Heart left ventricle (tissue), 16 donors: Measurements from ENCODE around the gene RBPMS2. TPM values are rescaled to one million over a fixed set of nuclear protein-coding genes. Genes with fewer than 3 reads are reported as not detected.

Experiments
- ATAC-seq, 4 donors: fragments of 200-7000 bp; cut with Tn5 transposase; one replicate each; pipeline ENCODE4 v1.9.1; 2020 to 2022; ENCODE audit warnings: moderate library complexity in 4 of 4, mild to moderate bottlenecking in 3 of 4, moderate number of reproducible peaks in 1 of 4
- DNase-seq, 5 donors: peaks; one replicate each; pipeline ENCODE4 v3.0.0-alpha.2; 2020
- H3K27ac ChIP-seq, 12 donors: fragments of 200-600 bp; sonication (generic) in 4 of 12; one replicate each; pipeline versions ENCODE4 v1.5.0 to v1.8.0; 2016 to 2022; ENCODE audit warnings: mild to moderate bottlenecking in 2 of 12
- H3K27me3 ChIP-seq, 9 donors: fragments of 200-600 bp; sonication (generic) in 2 of 9; one replicate each; pipeline versions ENCODE4 v1.5.1 to v1.8.0; 2016 to 2022; ENCODE audit warnings: mild to moderate bottlenecking in 3 of 9
- H3K36me3 ChIP-seq, 9 donors: fragments of 200-600 bp; sonication (generic) in 2 of 9; one replicate each; pipeline versions ENCODE4 v1.5.0 to v1.8.0; 2018 to 2022; ENCODE audit warnings: mild to moderate bottlenecking in 2 of 9
- H3K4me1 ChIP-seq, 12 donors: fragments of 200-600 bp; sonication (generic) in 4 of 12; one replicate each; pipeline versions ENCODE4 v1.5.0 to v1.8.0; 2016 to 2022; ENCODE audit warnings: mild to moderate bottlenecking in 3 of 12
- H3K4me3 ChIP-seq, 12 donors: fragments of 200-600 bp; sonication (generic) in 4 of 12; one replicate each; pipeline versions ENCODE4 v1.5.0 to v1.8.0; 2017 to 2022; ENCODE audit warnings: mild to moderate bottlenecking in 9 of 12, moderate library complexity in 4 of 12
- H3K9me3 ChIP-seq, 12 donors: fragments of 200-600 bp; sonication (generic) in 4 of 12; one replicate each; pipeline versions ENCODE4 v1.5.0 to v1.8.0; 2016 to 2022; ENCODE audit warnings: mild to moderate bottlenecking in 1 of 12
- CTCF ChIP-seq, 12 donors: fragments of 200-600 bp; sonication (generic) in 4 of 12; IDR thresholded peaks; one replicate each; pipeline versions ENCODE4 v1.5.0 to v1.8.0; 2018 to 2022; ENCODE audit warnings: antibody characterized with exemption in 12 of 12, mild to moderate bottlenecking in 5 of 12
- POLR2A ChIP-seq, 2 donors: fragments of 450-650 bp; IDR thresholded peaks; one replicate each; pipeline ENCODE4 v1.6.1; 2017; ENCODE audit warnings: antibody characterized with exemption in 2 of 2, mild to moderate bottlenecking in 2 of 2, moderate library complexity in 2 of 2
- WGBS, 4 donors: extraction: QIAGEN DNeasy Blood & Tissue Kit in 2 of 4; methylation state at CpG; one replicate each; pipeline versions ENCODE4 v1.1.5 to v1.1.7; 2013 to 2018; 5-methylcytosine and 5-hydroxymethylcytosine counted together
- intact Hi-C, 10 donors: fragments of 100-400 bp; cut with DNase I; formaldehyde crosslinking; loops; one replicate each; pipeline versions ENCODE4 v1.11.1 to v1.14.2; 2022
- polyA plus RNA-seq, 2 donors: library from polyadenylated mRNA; stranded (reverse); fragments of 200-250 nt; gene quantifications; one replicate each; pipeline ENCODE4 v1.2.3, GENCODE V29; 2013
- total RNA-seq, 9 donors: library from RNA; depleted of rRNA in 2 of 9; stranded (reverse); fragments of >200 nt in 2 of 9; fragmentation: NEBNext Ultra II Directional in 3 of 9; extraction: Animal tissue kit (Norgen Biotek cat#: 25700) in 3 of 9; gene quantifications; one replicate each; pipeline versions ENCODE4 v1.1.0 to v1.2.4, GENCODE V29; 2016 to 2023
- donor health status: ischemic (EF 13 %, LVEDD 7.1; RV severe dilation, severe dysfunction).
- donor health status: healthy with polysubstance abuse.
- donor health status: DM: no; HTN: yes; CAD: no.
- donor health status: DM: no; HTN: no; CAD: no.
- donor health status: ischemic (EF 25% LVEDD 6.9; RV normal size, moderate dysfunction).
- donor health status: ischemic (EF 25% LVEDD 5.7; RV mildly dilated, moderate dysfunction).
- donor health status: healthy.
- donor health status: DM: yes; HTN: yes; CAD: no.
- donor health status: ischemic (EF 35%, LVEDD 5.7; RV mildly dilated, moderate dysfunction).
- donor health status: nonischemic (EF 11% LVEDD 7.7; RV severe dilation, severe dysfunction).
- donor health status: DM: yes; HTN: yes; CAD: no.
- donor health status: PGD.
- donor health status: ischemic (EF 29% LVEDD 5.4; RV normal size, mild dysfunction).
- donor health status: nonischemic (EF 23%, LVEDD 6.1; RV moderate dilation, normal function).

Gene RBPMS2
- total and polyA plus RNA-seq, 11 donors, result 49.8 to 530 (median 202) TPM

DNA sequence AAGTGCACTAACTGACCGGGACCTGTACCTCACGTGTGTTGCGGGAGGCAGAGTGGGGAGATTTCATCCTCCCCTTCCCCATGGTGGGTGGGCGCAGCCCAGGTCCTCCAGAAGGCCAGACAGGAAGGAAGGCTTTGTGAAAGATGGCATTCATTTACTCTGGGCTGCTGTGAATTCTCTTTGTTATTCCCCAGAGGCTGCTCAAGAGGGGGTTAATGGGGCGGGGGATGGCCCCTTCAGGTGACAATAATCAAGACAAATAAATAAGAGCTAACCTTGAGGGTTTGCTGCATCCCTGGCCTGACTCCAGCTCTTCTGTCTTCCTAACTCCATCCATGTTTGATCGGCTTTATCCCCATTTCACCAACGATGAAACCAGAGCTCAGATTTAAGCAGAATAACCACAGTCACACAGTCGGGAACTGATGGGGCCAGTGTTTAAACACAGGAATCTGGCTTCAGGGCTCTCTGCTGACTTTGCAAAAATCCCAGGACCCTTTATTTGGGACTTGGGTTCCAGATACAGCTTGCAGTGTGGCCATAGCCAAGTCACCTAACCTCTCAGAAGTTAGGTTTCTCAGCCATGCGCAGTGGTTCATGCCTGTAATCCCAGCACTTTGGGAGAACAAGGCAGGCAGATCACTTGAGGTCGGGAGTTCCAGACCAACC lies 33.5 kb upstream of the RBPMS2 start:
- no peak for ATAC-seq
- WGBS, 4 donors, result 59 to 74% (median 69%) methylated on average over 10 of the region's 10 CpGs
- H3K4me1 ChIP-seq, result peaks cover 0 to 22% (median 2%) of the 10 kb centered on the region in 12 donors
- no peak overlapping the region for H3K4me3 ChIP-seq
- no peaks in the 10 kb centered on the region for H3K9me3 ChIP-seq
- peak overlapping the region in 1 of 12 donors; percentile 90 for H3K27ac ChIP-seq
- H3K27me3 ChIP-seq, result no peaks in the 10 kb centered on the region
- TF ChIP-seq POLR2A (IDR thresholded peaks at IDR 0.05) (no peak), CTCF (IDR thresholded peaks at IDR 0.05) (no peak)
- intact Hi-C loops, result loop anchor here in 5 of 10 donors (1.0 to 5.0 kb wide), 4 partner anchors 37 to 78 kb away; no protein-coding TSS in a partner anchor
- no peaks in the 10 kb centered on the region for H3K36me3 ChIP-seq
- DNase-seq, result no peak

DNA sequence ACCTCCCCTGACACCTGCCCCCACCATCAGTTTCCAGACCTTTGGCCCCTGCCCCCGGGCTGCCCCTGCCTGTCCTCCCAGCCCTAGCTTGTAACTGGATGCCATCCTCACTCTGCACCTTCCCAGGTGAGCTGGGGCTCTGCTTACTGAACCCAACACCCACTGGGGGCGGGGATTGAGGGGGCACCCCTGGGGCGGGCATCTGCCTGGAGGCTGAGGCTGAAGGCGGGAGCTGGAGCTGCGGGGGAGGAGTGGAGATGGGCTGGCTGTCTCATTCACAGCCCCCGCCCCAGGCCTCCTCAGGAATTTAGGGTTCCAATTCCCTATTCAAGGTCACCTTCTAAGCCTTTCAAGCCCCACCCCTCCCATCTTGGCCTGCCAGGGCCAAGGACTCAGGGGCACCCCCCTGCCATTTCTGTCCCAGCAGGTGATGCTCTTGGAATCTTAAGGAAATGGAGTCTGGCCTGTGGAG lies 32.4 kb upstream of the RBPMS2 start:
- H3K27me3 ChIP-seq, result no peaks in the 10 kb centered on the region
- no peak for ATAC-seq
- H3K36me3 ChIP-seq, result no peaks in the 10 kb centered on the region
- no peak overlapping the region for H3K4me3 ChIP-seq
- peaks cover 0 to 26% (median 2%) of the 10 kb centered on the region in 12 donors for H3K4me1 ChIP-seq
- H3K9me3 ChIP-seq, result no peaks in the 10 kb centered on the region
- intact Hi-C loops, result loop anchor here in 4 of 10 donors (2.0 to 5.0 kb wide), 4 partner anchors 35 to 77 kb away; no protein-coding TSS in a partner anchor
- 74 to 94% (median 81%) methylated on average over 5 to 6 of the region's 6 CpGs for WGBS, 4 donors
- TF ChIP-seq POLR2A (IDR thresholded peaks at IDR 0.05) (no peak), CTCF (IDR thresholded peaks at IDR 0.05) (no peak)
- DNase-seq, result no peak
- peak overlapping the region in 3 of 12 donors; percentile 34 to 90 (median 40) for H3K27ac ChIP-seq

DNA sequence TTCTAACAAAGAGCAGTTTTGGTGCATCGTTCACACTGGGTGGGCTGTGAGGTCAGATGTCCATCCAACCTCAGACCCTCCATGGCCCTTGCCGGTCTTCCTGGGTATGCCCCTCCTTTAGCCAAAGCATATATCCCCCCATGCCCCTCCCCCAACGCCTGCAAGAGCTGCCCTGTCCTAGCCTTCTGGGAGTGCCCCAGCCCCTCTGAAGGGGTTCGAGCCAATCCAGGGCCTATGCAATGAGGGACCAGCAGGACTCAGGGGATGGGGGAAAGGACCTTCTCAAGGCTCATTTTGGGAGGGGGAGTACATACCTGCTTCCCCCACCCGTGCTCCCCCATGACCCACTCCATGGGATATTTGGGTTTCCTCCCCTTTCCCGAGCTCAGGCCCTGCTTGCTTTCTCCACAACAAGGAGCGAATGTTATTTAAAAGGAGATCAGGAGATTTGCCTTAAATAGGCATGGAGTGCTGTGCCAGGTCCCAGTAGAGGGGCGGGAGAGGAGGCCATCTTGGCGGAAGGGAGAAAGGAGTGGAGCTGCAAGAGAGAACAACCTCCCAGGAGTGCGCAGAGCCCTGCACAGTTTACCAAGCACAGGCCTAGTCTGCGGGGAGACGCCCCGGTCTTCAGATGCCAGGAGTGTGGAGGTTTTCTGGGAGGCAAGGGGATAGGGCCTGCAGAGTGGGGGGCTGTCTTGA lies 31.8 kb upstream of the RBPMS2 start:
- TF ChIP-seq CTCF (IDR thresholded peaks at IDR 0.05) (no peak), POLR2A (IDR thresholded peaks at IDR 0.05) (no peak)
- 63 to 74% (median 69%) methylated on average over 12 to 13 of the region's 13 CpGs for WGBS, 4 donors
- DNase-seq (no peak), ATAC-seq (no peak)
- H3K4me1 ChIP-seq, result peaks cover 0 to 31% (median 7%) of the 10 kb centered on the region in 12 donors
- H3K27me3 ChIP-seq, result no peaks in the 10 kb centered on the region
- H3K36me3 ChIP-seq, result no peaks in the 10 kb centered on the region
- H3K27ac ChIP-seq, result peak overlapping the region in 4 of 12 donors; percentile 13 to 90 (median 37)
- H3K9me3 ChIP-seq, result no peaks in the 10 kb centered on the region
- H3K4me3 ChIP-seq, result no peak overlapping the region
- intact Hi-C loops, result loop anchor here in 3 of 10 donors (2.0 to 5.0 kb wide), 3 partner anchors 35 to 70 kb away; no protein-coding TSS in a partner anchor

- H3K27me3 ChIP-seq, result no peaks in the 10 kb centered on the region
- ATAC-seq, result no peak
- DNase-seq, result no peak
- TF ChIP-seq POLR2A (IDR thresholded peaks at IDR 0.05), result no peak
- no peak for TF ChIP-seq CTCF (IDR thresholded peaks at IDR 0.05)
- intact Hi-C loops, result loop anchor here in 3 of 10 donors (2.0 to 5.0 kb wide), 3 partner anchors 34 to 70 kb away; no protein-coding TSS in a partner anchor
- no peaks in the 10 kb centered on the region for H3K36me3 ChIP-seq
- H3K4me3 ChIP-seq, result no peak overlapping the region
- H3K4me1 ChIP-seq, result peaks cover 0 to 38% (median 11%) of the 10 kb centered on the region in 12 donors
- WGBS, 4 donors, result 72 to 76% (median 74%) methylated on average over 6 of the region's 6 CpGs
- no peaks in the 10 kb centered on the region for H3K9me3 ChIP-seq
- peak overlapping the region in 2 of 12 donors; percentile 12 to 90 for H3K27ac ChIP-seq
These were observed 31.1 kb upstream of the RBPMS2 start for GRCh38 chr15:64806509-64806908.
